Nephron (organoid): ENCODE measurements around the gene ESRRB.

Experiments
- H3K27ac Mint-ChIP-seq, 3 experiments: 2 replicates each; pipeline ENCODE4 v1.8.0; 2020; ENCODE audit warnings: mixed read lengths in 3 of 3, mild to moderate bottlenecking in 2 of 3, moderate library complexity in 1 of 3
- H3K27me3 Mint-ChIP-seq: 2 replicates; pipeline ENCODE4 v1.8.0; 2021; ENCODE audit warnings: low read depth, mild to moderate bottlenecking, moderate library complexity, mixed read lengths
- H3K36me3 Mint-ChIP-seq: 2 replicates; pipeline ENCODE4 v1.8.0; 2020; ENCODE audit warnings: low read depth, mixed read lengths
- H3K4me1 Mint-ChIP-seq: 2 replicates; pipeline ENCODE4 v1.8.0; 2020; ENCODE audit warnings: mixed read lengths
- H3K4me3 Mint-ChIP-seq, 3 experiments: 2 replicates each; pipeline ENCODE4 v1.8.0; 2020; ENCODE audit warnings: mild to moderate bottlenecking in 3 of 3, mixed read lengths in 3 of 3, moderate library complexity in 2 of 3
- H3K9me3 Mint-ChIP-seq: 2 replicates; pipeline ENCODE4 v1.8.0; 2020; ENCODE audit warnings: mixed read lengths
- CTCF ChIP-seq, 3 experiments: fragments of 200-600 bp; sonication (generic); IDR thresholded peaks; one replicate each; pipeline ENCODE4 v1.5.0; 2021; ENCODE audit warnings: antibody characterized with exemption in 3 of 3; ENCODE audit not compliant: unreplicated experiment in 3 of 3

The ESRRB gene

GRCh38 chr14:76486251-76486743 is 110.4 kb downstream of the ESRRB start:
- no peaks in the 10 kb centered on the region for H3K9me3 Mint-ChIP-seq
- H3K27me3 Mint-ChIP-seq = peaks cover 18% of the 10 kb centered on the region
- H3K4me1 Mint-ChIP-seq = peaks cover 46% of the 10 kb centered on the region
- TF ChIP-seq CTCF (IDR thresholded peaks at IDR 0.05; ENCODE audit: unreplicated experiment in 3 of 3) = no peak
- H3K27ac Mint-ChIP-seq = peak overlapping the region in 1 of 3 experiments; percentile 3
- H3K4me3 Mint-ChIP-seq = no peak overlapping the region
- peaks cover 4% of the 10 kb centered on the region for H3K36me3 Mint-ChIP-seq

GRCh38 chr14:76488551-76488950 is 112.6 kb downstream of the ESRRB start:
- peaks cover 48% of the 10 kb centered on the region for H3K4me1 Mint-ChIP-seq
- TF ChIP-seq CTCF (IDR thresholded peaks at IDR 0.05; ENCODE audit: unreplicated experiment in 3 of 3) = no peak
- H3K4me3 Mint-ChIP-seq = no peak overlapping the region
- H3K9me3 Mint-ChIP-seq = no peaks in the 10 kb centered on the region
- H3K27ac Mint-ChIP-seq = no peak overlapping the region
- peaks cover 4% of the 10 kb centered on the region for H3K36me3 Mint-ChIP-seq
- H3K27me3 Mint-ChIP-seq = peaks cover 14% of the 10 kb centered on the region

DNA sequence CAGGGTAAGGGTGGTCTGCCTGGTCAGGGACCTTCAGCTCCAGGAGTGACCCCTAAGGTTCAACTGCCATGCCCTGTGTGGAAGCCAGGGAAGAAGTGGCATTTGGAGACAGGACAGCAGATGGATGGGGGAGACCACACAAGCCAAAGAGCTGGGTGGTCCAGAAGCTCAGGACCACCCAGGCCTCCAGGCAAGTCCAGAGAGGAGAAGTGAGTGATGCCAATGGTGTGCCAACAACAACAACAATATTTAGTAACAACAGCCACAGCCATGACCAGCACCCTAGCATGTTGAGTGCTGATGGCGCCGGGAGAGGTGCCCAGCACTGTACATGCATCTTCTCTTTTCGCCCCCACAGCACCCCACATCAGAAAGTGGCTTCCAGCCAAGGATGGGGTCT is 113.7 kb downstream of the ESRRB start:
- Mint-ChIP-seq H3K36me3 (peaks cover under 1% of the 10 kb centered on the region), H3K27me3 (peaks cover 14% of the 10 kb centered on the region), H3K4me3 (no peak overlapping the region), H3K27ac (no peak overlapping the region), H3K9me3 (no peaks in the 10 kb centered on the region), H3K4me1 (peaks cover 48% of the 10 kb centered on the region)
- no peak for TF ChIP-seq CTCF (IDR thresholded peaks at IDR 0.05; ENCODE audit: unreplicated experiment in 3 of 3)

DNA sequence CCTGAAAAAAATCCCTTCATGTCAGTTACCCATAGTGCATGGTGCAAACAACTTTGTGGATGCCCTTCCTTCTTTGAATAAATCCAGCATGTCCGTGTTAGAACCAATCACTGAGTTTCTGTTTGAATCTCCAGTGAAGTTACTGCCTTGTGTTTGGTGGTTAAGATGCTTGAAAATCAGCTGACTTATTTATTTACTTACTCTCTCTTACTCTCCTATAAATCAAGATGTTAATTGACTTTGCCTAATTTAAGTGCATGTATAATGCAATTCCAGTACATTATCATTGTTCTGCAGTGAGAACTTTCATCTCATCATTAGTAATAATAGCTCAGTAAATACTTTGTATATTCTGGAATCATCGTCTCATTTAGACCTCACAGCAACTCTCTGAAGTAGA is 114.2 kb downstream of the ESRRB start:
- no peak for TF ChIP-seq CTCF (IDR thresholded peaks at IDR 0.05; ENCODE audit: unreplicated experiment in 3 of 3)
- H3K4me3 Mint-ChIP-seq = no peak overlapping the region
- no peak overlapping the region for H3K27ac Mint-ChIP-seq
- peaks cover 14% of the 10 kb centered on the region for H3K27me3 Mint-ChIP-seq
- no peaks in the 10 kb centered on the region for H3K9me3 Mint-ChIP-seq
- no peaks in the 10 kb centered on the region for H3K36me3 Mint-ChIP-seq
- H3K4me1 Mint-ChIP-seq = peaks cover 48% of the 10 kb centered on the region

GRCh38 chr14:76490735-76491134 is 114.8 kb downstream of the ESRRB start:
- Mint-ChIP-seq H3K27me3 (peaks cover 14% of the 10 kb centered on the region), H3K27ac (no peak overlapping the region), H3K9me3 (no peaks in the 10 kb centered on the region), H3K36me3 (no peaks in the 10 kb centered on the region), H3K4me1 (peaks cover 42% of the 10 kb centered on the region), H3K4me3 (no peak overlapping the region)
- TF ChIP-seq CTCF (IDR thresholded peaks at IDR 0.05; ENCODE audit: unreplicated experiment in 3 of 3) = no peak

DNA sequence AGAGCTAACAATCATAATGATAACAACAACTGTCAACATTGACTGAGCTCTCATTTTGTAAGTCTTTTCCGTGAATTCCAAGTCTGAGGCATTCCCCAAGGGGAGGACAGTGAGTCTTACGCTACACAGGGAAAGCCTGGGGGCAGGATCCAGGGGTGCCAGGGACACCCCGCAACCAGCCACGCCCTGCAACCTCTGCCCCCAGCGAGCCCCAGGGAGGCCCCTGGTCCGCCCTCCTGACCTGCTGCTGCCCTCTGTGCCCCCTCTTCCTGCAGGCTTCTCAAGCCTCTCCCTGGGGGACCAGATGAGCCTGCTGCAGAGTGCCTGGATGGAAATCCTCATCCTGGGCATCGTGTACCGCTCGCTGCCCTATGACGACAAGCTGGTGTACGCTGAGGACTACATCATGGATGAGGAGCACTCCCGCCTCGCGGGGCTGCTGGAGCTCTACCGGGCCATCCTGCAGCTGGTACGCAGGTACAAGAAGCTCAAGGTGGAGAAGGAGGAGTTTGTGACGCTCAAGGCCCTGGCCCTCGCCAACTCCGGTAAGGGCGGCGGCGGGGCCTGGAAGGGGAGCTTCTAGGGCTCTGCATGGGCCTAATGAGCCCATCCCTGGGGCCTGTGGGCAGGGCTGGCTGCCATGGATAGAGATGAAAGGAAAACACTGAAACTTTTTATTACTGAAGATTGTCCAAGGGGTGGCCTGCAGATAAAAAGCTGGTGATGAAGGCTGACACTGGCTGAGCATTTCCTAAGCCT is 115.4 kb downstream of the ESRRB start:
- Mint-ChIP-seq H3K4me3 (no peak overlapping the region), H3K4me1 (peaks cover 41% of the 10 kb centered on the region), H3K27ac (no peak overlapping the region), H3K27me3 (peaks cover 12% of the 10 kb centered on the region), H3K36me3 (no peaks in the 10 kb centered on the region), H3K9me3 (no peaks in the 10 kb centered on the region)
- TF ChIP-seq CTCF (IDR thresholded peaks at IDR 0.05; ENCODE audit: unreplicated experiment in 3 of 3) = no peak
